HG02571 (cell line): ENCODE measurements around the gene TMEM271.
"Not testable (repeated sequence)": the region's sequence is repeated elsewhere in the genome, so short reads cannot be mapped to it uniquely, and the experiment has no call there.

Source experiments
- ATAC-seq: cut with Tn5 transposase; IDR thresholded peaks from one replicate; pipeline ENCODE4 v1.9.1; 2021; ENCODE audit warnings: mild to moderate bottlenecking, moderate library complexity; ENCODE audit not compliant: unreplicated experiment

The TMEM271 gene

DNA sequence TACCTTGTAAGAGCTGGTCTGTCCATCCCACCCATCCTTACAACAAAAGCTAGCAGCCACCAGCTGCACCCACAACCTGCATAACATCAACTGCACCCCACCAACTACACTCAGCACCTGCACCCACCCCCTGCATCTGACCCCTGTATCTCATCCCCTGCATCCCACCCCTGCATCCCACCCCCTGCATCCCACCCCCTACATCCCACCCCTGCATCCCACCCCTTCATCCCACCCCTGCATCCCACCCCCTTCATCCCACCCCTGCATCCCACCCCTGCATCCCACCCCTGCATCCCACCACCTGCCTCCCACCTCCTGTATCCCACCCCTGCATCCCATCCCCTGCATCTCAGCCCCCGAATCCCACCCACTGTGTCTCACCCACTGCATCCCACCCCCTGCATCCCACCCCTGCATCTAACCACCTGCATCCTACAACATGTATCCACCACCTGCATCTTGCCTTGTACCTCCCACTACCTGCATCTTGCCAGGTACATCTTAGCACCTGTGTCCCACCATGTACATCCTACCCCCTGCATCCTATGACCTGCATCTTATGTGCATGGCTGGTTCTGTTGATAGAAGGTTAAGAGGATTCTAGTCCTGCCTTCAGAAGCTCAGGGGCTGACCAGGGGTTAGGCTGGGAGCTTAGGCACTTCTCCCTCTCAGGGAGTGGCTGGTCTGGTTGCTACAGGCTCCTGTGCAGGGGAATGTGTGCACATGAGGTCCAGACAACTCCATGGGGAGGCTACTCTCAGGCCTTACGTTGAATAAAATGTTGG, 9.4 kb downstream of the TMEM271 start:
- no peak for ATAC-seq

DNA sequence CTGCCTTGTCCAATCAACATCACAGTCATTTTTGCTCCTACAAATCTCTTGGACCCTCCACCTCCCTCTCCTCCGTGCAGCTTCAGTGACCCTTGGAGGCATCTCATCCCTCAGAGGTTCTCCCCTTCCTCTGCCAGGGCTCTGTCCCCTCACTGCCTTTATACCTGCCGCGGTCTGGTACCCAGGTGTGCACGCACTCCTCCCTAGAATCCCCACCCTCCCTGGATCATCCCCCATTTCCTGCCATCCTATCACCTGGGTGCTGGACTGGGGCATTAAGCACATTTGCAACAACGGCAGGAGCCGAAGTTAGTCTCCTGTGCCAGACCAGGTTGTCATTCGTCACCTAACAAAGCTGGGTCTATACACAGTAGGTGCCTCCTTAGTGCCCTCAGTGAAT, 10.1 kb downstream of the TMEM271 start:
- no peak for ATAC-seq

DNA sequence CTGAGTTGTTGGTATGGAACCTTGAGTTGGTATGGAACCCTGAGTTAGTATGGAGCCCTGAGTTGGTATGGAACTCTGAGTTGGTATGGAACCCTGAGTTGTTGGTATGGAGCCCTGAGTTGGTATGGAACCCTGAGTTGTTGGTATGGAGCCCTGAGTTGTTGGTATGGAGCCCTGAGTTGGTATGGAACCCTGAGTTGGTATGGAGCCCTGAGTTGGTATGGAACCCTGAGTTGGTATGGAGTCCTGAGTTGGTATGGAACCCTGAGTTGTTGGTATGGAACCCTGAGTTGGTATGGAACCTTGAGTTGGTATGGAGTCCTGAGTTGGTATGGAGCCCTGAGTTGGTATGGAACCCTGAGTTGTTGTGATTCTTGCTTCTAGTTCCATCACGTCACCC, 10.5 kb downstream of the TMEM271 start:
- ATAC-seq, result not testable (repeated sequence)

DNA sequence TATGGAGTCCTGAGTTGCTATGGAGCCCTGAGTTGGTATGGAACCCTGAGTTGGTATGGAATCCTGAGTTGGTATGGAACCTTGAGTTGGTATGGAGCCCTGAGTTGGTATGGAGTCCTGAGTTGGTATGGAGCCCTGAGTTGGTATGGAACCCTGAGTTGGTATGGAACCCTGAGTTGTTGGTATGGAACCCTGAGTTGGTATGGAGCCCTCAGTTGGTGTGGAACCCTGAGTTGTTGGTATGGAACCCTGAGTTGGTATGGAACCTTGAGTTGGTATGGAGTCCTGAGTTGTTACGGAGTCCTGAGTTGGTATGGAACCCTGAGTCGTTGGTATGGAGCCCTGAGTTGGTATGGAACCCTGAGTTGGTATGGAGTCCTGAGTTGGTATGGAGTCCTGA, 13.6 kb downstream of the TMEM271 start:
- ATAC-seq, result not testable (repeated sequence)

DNA sequence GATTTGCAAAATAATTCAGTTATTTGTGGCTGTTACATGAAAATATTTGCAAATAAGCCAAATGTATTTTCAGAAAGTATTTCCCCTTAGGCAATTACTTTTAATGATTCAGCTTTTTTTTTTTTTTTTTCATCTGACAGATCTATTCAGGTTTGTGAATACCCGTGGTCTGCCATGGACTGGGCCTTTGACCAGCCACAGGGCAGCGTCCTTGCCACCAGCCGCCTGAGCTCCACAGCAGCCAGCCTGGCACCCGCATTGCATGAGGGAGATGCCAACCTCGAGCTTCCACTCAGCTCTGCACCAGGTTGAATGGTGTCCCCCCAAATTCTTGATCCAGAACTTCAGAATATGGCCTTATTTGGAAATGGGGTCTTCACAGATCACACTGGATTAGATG, 14.7 kb downstream of the TMEM271 start:
- ATAC-seq, result no peak

DNA sequence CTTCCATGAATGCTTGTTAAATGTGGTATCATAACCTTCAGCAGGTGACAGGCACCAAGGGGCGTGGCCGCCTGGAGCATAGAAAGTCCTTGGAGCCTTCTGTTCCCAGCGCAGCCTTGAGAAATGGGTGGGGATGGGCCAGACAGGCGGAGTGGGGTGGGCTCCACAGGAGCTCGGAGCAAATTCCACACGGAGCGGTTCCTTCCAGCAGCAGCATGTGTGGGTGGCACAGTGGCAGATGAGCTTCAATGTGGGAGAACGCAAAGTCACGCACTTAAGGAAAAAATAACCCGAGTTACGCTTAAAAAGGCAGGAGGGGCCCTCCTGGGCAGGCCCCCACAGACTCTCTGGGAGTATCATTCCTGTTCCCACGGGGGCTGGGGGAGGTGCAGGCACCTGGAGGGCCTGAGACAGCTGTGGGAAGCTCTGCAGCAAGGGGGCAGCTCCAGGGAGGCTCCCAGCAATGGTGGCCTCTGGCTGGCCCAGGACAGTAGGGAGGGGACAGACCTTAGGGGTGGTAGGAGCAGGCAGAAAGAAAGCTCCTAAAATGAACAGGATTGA, 15.3 kb downstream of the TMEM271 start:
- ATAC-seq, result no peak

DNA sequence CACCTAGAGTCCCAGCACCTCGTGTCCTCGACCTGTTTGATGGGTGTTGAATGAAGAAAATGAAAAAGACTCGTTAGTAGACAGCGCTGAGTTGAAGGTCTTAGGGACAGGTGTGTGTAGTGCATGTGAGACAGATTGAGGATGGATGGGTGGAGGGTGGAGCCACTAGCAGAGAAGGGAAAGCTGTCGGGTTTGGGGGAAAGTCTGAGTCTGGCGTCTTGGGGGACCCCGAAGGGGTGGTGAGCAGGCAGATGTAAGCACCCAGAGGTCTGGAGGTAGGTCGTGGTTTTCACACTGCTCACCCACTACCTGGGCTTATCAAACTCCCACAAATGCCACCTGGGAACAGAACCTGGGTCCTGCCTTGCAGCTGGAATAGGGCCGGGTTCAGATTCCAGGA, 16.0 kb downstream of the TMEM271 start:
- no peak for ATAC-seq

DNA sequence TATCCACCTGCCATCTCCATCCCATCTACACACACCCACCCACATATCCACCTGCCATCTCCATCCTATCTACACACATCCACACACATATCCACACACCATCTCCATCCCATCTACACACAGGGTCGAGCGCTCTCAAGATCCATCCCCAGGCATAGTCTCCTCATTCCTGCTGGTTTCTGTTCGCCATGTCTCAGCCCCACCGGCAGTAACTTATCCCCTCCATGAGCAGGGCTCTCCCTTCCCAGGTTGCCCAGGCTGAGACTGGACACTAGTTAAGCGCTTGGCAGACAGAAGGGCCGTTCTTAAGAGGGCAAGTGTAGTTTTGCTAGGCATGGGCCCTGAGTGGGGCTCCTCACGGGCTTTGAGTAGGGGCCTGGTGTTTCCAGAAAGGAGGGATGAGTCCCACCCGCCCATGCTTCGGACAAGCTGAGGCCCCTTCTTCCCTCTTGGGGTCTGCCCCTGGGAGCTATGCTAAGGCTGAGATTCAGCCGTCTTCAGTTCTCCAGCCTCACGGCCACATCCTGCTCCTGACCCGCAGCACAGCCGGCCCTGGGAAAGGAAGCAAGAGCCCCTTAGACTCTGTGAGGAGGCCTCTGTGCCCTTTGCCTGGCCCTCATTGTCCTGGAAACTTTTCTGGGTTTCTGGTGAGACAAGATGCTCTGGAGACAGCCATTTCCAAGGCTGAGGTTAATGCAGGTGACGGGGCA, 20.4 kb downstream of the TMEM271 start:
- ATAC-seq, result no peak

DNA sequence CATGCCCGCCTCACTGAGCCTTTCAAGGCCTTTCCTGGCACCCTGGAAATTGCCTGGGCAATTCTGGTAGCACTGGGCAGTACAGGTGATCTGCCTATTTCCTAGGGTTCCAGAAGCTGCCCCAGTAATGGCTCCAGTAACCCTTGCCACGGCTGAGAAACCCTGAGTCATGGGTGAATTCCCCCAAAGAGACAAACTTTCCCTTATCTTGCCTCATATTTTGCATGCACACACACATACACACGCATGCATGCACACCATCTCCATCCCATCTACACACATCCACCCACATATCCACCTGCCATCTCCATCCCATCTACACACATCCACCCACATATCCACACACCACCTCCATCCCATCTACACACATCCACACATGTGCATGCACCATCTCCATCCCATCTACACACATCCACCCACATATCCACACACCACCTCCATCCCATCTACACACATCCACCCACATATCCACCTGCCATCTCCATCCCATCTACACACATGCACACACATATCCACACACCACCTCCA, 21.2 kb downstream of the TMEM271 start:
- ATAC-seq, result not testable (repeated sequence)

DNA sequence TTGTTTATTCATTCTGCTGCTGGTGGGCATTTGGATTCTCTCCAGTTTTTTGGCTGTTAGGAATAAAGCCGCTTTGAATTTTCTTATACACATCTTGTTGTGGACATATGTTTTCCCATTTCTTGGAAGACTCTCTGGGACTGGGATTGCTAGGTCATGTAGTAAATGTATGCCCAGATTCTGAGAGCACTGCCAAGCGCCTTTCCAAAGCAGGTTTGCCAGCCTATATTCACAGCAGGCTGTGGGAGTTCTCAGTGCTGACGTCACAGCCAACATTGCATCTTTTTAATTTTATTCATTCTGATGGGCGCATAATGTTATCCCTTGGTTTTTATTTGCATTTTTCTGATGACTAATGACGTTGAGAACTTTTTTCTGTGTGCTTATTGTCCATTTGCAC, 24.1 kb downstream of the TMEM271 start:
- ATAC-seq, result no peak

DNA sequence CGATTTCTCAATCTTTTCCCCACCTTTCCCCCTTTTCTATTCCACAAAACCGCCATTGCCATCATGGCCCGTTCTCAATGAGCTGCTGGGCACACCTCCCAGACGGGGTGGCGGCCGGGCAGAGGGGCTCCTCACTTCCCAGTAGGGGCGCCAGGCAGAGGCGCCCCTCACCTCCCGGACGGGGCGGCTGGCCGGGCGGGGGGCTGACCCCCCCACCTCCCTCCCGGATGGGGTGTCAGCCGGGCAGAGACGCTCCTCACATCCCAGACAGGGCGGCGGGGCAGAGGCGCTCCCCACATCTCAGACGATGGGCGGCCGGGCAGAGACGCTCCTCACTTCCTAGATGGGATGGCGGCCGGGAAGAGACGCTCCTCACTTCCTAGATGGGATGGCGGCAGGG, 25.8 kb downstream of the TMEM271 start:
- not testable (repeated sequence) for ATAC-seq

DNA sequence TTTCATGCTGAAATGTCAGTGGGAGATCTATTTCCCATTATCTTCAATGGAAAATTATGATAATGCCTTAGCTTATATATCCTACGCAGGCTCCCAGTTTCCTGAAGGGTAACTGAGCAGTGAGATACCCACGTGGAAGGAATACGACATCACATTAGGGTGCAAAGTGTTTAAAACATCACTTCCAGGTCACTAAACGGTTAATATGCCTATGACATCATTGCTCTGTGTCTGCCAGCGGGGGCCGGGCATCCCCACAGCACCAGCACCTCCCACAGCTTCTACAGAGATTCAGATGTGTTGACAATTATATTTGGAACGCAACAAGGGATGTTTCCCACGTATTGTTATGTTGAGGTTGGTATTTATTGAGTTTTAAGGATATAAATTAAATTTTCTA, 27.1 kb downstream of the TMEM271 start:
- no peak for ATAC-seq

DNA sequence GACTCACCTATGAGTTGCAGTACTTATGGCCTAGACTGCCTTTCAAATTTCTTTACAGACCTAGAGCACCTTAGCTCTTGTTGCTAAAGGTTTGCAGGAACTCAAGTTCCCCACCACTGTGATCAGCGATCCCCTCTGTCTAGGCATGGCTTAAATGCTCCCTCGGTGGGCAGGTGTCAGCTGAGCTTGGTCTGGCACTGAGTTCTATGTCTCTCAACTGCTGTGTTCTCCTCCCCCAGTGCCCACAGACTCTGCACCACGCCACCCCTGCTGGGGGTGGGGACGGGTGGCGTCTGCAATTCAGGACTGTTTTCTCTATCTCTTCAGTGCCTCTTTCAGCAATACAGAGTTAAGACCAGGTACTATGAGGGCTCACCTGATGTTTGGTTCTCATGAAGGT, 30.5 kb downstream of the TMEM271 start:
- ATAC-seq, result no peak

DNA sequence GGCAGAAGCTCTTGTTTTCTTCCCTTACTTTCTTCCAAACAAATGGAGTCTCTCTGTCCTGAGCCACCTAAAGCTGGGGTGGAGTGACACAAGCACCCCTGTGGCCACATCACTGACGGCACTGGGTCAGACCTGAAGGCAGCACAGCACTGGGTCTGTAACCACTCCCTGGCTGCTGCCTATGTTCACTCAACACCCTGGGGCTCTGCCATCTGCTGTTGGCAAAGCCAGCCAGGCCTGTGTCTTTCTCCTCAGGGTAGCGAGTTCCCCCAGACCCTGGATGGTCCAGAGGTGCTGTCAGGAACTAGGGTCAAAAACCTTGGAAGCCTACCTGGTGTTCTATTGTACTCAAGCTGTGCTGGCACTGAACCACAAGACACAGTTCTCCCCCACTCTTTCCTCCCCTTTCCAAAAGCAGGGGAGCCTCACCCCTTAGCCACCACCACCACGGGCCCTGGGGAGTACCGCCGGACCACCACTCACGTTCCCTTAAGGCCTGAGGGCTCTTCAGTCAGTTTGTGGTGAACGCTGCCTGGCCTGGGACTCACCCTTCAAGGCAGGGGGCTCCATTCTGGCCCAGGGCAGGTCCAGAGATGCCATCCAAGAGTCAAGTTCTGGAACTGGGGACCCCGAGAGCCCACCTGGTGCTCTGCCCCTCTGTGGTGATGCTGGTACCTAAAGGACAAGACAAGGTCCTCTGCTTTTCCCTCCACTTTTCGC, 31.5 kb downstream of the TMEM271 start:
- ATAC-seq, result no peak

DNA sequence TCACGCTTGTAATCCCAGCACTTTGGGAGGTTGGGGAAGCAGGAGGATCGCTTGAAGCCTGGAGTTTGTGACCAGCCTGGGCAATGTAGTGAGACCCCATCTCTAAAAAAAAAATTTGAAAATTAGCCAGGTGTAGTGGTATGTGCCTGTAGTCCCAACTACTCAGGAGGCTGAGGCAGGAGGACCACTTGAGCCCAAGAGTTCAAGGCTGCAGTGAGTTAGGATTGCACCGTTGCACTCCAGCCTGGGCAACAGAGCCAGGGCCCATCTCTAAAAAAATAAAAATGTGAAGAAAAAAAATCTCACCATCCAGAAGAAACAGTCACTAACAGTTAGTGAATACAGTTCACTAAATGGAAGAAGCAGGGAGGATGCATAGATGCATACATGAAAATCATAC, 34.8 kb downstream of the TMEM271 start:
- ATAC-seq, result no peak

DNA sequence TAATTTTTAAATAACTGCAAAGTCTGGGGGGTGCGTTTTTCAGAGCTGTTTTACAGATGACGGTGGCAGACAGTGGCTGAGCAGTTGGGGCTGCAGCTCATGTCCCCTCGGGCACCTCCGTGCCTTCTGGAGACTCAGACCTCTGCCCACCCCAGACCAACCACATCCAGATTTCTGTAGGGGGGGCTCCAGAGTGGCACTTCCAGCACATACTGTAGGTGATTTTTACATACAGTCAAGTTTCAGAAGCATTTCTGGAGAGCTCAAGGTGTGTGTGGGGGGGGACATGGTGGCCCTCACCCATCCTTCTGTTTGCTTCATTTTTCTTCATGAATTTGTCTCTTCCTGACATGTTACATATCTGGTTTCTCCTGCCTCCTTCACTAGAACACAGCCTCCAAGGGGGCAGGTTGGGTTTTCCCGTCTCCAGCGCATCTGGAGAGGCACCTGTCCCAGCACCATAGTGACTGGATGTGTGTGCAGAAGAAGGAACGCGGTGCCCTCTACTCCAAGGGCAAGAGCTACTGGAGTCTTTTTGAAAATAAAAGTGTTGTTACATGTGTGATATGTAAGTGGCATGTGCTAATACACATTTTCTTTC, 37.5 kb downstream of the TMEM271 start:
- no peak for ATAC-seq

DNA sequence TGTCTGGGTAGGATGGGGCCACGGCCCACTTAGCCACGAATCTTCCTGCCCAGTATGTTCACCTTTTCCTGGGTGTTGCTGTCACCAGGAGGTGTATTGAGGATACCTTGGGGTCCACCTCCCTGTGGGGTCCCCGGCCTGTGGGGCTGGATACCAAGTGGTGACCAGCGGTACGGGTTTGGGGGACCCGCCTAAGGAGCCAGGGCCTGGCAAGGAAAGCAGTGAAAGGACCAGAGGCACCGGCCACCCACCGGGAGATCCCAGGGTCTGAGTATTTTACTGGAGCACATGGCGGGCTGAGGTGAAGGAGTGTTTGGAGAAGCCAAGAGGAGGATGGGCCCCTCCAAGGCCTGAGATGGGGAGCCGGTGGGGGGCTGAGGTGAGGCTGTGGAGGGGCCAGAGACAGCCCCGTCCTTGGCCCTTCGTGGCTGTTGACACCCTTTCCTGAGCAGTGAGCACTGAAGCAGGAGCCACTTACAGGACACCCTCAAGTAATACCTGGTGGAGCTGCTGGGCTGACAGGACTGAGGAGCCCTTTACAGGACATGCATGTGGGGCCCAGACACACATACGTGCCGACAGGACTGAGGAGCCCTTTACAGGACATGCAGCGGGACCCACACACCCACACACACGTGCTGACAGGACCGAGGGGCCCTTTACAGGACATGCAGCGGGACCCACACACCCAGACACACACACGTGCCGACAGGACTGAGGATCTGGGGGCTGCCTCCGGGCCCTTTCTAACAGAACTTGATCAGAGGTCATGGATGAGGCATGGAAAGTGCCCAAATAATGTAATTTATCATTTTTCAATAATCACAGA, 38.4 kb downstream of the TMEM271 start:
- no peak for ATAC-seq

DNA sequence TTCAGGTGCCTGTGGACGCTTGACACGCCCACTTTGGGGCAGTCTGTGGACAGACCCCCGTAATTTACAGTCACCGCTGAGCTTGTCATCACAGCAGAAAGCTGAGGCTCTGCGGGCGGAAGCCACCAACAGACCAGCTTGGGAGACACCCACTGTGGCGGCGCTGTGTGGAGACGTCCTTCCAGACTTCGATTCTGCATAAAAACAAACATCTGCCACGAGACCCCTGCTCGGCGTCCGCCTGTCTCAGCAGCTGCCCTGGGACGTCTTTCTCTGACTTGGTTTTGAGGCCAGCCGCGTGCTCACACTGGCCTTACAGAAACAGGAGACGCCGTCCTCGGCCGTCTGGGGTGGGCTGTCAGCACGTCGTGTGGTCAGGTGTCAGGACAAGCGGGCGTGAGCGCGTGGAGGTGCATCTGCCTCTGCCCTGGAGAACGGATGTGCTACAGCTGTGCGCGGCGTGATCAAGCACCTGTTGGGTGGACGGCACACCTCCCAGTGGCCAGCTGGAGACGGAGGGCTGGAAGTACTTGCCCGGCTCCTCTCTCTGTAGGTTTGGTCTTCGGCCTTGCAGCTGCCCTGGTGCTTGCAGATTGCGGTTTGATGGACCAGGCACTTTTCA, 39.6 kb downstream of the TMEM271 start:
- no peak for ATAC-seq

DNA sequence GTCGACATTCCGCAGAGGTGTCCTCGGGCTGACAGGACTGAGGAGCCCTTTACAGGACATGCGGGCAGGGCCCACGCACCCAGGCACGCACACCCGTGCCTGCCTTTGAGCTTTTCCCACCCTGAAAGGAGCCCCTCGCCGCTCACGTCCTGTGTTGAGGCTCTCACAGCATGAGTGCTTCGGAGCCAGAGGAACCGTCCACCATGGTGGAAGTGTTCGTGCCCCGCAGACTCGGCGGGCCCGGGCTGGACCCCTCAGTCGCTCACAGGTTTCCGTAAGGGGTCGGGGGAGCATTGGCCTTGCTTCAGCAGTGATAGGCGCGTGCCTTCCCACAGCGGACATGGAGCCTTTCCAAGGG, 40.2 kb downstream of the TMEM271 start:
- ATAC-seq, result no peak
